SK-N-SH (cell line): ENCODE data around the gene RBMX.

ENCODE experiments used
- CTCF ChIP-seq: fragments of 200-600 bp; sonication (generic); IDR thresholded peaks from 2 replicates; pipeline ENCODE4 v1.6.1; 2017; ENCODE audit warnings: antibody characterized with exemption, mild to moderate bottlenecking, moderate library complexity
- SMC3 ChIP-seq: IDR thresholded peaks from 2 replicates; pipeline ENCODE4 v1.6.1; 2012; ENCODE audit warnings: low read depth, low read length, improper control_type of control experiment

GRCh38 chrX:136850441-136851175 is 29.9 kb downstream of the RBMX start:
- TF ChIP-seq CTCF: no peak
- TF ChIP-seq SMC3: no peak
